PC-3 (cell line): Measurements from ENCODE around the gene MDGA2.

Experiments
- EZH2 ChIP-seq: fragments of 300-600 bp; sonication (generic); IDR thresholded peaks from one replicate; pipeline ENCODE4 v1.6.1; 2017; ENCODE audit warnings: antibody characterized with exemption, mild to moderate bottlenecking, low read length; ENCODE audit not compliant: unreplicated experiment
- EZH2phosphoT487 ChIP-seq: fragments of 300-600 bp; sonication (generic); IDR thresholded peaks from 2 replicates; pipeline ENCODE4 v1.6.1; 2018; ENCODE audit warnings: mild to moderate bottlenecking, antibody characterized with exemption, low read length, borderline replicate concordance
- TF ChIP-seq, protein P1 (sequence below): fragments of 300-600 bp; sonication (generic); conservative IDR thresholded peaks from 2 replicates; pipeline ENCODE4 v1.5.1; 2017; ENCODE audit warnings: antibody characterized with exemption, low read depth, mild to moderate bottlenecking, low read length

DNA sequence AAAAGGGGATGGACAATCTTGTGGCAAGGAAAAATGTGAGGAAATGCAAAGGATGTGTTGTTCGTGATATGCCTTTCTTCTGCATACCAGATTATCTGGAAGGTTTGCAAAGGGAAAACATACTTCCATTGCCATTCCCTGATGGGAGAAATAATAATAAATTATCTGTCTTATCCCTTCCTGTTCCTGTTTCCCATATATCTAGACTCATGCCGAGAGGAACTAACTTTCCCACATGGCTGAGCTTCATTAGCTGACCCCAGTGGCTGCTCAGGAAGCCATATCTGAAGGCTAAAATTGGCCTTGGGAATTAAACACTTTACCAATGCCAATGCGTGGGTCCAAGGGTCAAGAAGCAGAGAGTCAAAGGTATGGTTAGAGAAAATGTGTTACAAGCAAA, 439.8 kb downstream of the MDGA2 start:
- TF ChIP-seq, protein P1, sequence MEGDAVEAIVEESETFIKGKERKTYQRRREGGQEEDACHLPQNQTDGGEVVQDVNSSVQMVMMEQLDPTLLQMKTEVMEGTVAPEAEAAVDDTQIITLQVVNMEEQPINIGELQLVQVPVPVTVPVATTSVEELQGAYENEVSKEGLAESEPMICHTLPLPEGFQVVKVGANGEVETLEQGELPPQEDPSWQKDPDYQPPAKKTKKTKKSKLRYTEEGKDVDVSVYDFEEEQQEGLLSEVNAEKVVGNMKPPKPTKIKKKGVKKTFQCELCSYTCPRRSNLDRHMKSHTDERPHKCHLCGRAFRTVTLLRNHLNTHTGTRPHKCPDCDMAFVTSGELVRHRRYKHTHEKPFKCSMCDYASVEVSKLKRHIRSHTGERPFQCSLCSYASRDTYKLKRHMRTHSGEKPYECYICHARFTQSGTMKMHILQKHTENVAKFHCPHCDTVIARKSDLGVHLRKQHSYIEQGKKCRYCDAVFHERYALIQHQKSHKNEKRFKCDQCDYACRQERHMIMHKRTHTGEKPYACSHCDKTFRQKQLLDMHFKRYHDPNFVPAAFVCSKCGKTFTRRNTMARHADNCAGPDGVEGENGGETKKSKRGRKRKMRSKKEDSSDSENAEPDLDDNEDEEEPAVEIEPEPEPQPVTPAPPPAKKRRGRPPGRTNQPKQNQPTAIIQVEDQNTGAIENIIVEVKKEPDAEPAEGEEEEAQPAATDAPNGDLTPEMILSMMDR = no peak
- no peak for TF ChIP-seq EZH2
- no peak for TF ChIP-seq EZH2phosphoT487
